GM18873 (cell line): ENCODE measurements around the gene SLC23A2.

Source experiments
- ATAC-seq: cut with Tn5 transposase; IDR thresholded peaks from one replicate; pipeline ENCODE4 v1.9.1; 2021; ENCODE audit warnings: mild to moderate bottlenecking, moderate library complexity, moderate number of reproducible peaks; ENCODE audit not compliant: unreplicated experiment, low FRiP score

Gene SLC23A2

GRCh38 chr20:4910951-4911350 lies 90.4 kb downstream of the SLC23A2 start:
- ATAC-seq, result no peak

DNA sequence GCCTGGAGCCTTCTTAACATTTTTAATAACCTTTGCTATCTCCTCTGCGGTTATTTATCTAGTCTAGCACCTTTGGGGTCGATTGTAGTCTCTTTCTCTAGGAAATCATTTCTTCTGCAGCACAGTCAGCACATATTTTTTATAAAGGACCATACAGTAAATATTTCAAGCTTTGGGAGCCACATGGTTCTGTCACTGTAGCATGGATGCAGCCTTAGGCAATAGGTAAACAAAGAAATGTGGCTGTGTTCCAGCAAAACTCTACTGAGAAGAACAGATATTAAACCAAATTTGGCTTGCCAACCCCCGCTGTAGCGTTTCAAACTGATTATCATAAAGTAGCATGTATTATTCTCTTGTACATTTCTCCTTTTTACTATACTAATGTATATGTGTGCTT lies 95.7 kb downstream of the SLC23A2 start:
- ATAC-seq, result no peak

GRCh38 chr20:4905195-4905594 lies 96.1 kb downstream of the SLC23A2 start:
- no peak for ATAC-seq

- no peak for ATAC-seq
These were observed 97.0 kb downstream of the SLC23A2 start for GRCh38 chr20:4904127-4904860.

- ATAC-seq, result no peak
These were observed 98.5 kb downstream of the SLC23A2 start for GRCh38 chr20:4902788-4903187.

- ATAC-seq, result no peak
These were observed 100.1 kb downstream of the SLC23A2 start for GRCh38 chr20:4901031-4901818.

DNA sequence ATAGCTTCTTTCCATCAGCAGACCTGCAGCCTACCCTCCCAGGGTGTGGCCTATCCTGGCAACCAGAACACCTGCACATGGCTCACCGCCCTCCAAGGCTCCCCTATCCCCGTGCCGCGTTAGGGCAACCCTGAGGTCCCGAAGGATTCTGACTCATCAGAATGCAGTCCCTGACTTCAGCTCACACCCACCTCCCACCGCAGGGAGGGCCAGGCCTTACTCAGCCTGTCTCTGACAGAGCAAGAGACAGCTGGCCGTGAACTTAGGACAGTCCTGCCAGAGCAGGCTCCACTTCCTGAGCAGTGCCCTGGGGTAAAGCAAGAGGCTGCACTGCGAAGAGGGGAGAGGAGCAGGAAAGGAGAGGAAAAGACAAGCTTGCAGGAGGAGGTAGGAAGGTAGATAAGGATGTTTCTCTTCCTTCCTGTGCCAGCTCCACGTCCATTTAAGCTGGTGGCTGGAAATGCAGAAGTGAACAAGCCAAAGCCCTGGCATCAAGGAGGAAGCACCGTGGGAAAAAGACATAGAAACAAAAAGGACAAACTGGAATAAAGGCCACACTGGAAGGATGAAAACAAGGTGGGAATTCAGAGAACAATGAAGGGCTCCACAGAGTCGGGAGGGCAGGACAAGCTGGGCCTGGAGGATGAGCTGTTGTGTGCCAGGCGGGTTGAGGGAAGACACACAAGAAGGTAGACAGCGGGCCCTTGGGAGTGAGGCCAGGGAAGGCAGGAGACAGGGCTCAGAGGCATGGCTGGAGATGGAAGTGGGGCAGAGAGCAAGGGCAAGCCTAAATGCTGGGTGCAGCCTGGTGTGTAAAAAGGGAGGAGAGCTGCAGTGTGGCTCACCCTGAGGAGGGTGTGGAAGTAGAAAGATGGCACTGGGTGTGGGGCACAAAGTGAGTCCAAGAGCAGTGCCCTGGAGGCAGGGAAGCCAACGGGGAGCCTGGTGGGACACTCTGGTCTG lies 102.7 kb downstream of the SLC23A2 start:
- ATAC-seq, result no peak

DNA sequence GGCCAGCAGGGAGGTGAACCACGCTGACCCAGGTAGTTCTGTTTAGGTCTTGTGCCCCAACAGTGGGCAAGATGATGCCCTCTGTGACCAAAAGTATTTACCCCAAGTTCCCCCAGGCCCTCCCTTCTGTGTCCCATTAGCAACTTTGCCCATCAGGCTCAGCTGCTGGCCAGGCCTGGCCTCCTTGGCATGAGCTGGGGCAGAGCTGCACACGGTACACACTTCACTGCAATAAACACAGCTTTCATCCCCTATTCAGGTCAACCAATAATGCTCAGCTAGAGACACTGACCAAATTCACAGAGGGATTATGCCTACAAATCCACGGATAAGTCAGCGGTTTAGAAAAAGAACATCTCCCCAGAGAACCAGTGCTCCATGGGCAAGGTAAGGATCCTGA lies 103.7 kb downstream of the SLC23A2 start:
- ATAC-seq, result no peak

DNA sequence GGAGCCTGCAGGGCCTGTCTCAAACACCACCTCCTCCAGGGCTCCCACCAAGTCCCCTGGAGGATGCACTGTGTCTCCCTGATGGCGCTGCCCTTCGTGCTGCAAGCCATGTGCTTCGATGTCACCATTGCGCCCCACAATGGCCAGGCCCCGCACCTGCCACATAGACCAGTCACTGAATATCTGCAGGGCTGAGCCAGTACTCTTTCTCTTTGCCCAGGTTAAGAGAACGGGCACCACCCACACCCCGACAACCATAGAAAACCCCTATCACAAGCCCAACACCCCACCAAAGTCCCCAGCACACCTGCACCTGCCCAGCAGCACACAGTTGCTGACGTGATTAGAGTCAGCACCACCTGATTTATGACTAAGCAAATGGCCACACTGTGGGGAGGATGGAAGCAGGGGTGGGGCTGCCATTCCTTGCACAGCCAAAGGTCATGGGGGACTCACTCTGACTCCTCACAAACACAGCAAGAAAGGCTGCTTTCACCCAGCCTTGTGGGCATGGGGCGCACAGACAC lies 104.3 kb downstream of the SLC23A2 start:
- ATAC-seq, result no peak

- ATAC-seq, result no peak
These were observed 105.1 kb downstream of the SLC23A2 start for GRCh38 chr20:4896119-4896702.

DNA sequence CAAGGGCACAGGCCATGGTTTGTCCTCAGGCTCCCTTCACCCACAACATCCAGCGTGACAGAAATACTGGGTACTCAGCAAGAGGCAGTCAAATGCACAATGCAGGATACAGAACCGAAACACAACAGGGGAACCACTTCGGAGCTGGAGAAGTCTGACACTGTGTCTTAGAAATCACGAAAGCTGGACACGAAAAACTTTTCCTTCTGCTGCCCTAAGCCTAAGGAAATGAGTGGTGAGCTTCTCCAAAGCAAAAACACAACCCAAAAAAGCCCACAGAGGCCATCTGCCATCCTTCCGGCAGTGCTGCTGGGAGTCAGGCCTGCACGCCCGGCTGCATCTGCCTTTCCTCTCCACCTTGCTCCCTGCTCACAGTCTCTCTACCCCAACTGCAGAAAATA lies 106.3 kb downstream of the SLC23A2 start:
- no peak for ATAC-seq

DNA sequence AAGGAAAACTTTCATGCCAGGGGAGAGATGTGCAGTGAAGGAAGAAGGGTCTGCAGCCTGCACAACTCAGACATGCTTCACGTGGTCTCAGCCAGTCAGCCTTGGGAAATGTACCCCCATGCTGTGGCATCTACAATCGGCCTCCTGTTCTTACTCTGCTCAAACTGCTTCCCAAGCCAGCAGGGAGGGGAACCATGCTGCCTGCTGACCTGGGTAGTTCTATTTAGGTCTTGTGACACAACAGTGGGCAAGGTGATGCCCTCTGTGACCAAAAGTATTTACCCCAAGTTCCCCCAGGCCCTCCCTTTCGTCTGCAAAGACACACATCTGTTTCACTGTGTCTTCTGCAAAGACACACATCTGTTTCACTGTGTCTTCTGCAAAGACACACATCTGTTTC lies 106.9 kb downstream of the SLC23A2 start:
- ATAC-seq, result no peak

DNA sequence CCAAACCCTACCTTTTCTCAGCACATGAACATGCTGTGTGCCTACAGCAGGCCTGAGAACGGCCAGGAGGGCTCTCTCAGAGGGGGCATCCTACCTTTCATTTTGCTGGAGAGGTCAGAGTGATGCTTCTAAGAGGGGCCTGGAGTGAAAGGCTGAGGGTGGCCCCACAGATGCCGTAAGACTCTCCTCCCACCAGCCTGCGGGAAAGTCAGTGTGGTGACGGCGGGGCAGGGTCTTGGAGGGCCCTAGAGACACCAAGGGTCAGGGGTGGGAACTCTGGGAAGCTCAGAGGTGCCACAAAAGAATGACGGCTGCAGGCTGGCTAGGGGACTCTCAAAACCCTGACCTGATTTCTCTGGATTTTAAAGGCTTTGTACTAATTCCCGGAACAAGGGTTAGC lies 107.6 kb downstream of the SLC23A2 start:
- no peak for ATAC-seq

- no peak for ATAC-seq
These were observed 109.3 kb downstream of the SLC23A2 start for GRCh38 chr20:4891997-4892396.

- no peak for ATAC-seq
These were observed 110.0 kb downstream of the SLC23A2 start for GRCh38 chr20:4891190-4891763.

DNA sequence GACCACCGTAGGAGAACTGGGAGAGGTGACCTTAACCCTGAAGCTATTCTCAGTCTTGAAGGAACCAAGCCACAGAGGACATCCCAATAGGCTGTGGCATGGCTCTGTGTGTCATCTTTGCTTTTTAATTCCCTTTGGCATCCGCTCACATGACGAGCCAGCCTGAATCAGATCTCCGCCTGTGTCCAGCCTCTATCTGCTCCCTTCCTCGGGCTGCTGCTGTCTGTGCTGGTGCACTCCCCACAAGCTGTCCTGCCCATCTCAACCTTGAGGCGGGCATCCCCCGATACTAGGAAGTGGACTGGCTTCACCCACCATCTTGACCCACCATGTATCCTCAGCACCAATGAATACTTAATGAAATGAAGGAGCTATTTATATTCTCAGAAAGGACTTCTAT lies 111.9 kb downstream of the SLC23A2 start:
- ATAC-seq, result no peak

DNA sequence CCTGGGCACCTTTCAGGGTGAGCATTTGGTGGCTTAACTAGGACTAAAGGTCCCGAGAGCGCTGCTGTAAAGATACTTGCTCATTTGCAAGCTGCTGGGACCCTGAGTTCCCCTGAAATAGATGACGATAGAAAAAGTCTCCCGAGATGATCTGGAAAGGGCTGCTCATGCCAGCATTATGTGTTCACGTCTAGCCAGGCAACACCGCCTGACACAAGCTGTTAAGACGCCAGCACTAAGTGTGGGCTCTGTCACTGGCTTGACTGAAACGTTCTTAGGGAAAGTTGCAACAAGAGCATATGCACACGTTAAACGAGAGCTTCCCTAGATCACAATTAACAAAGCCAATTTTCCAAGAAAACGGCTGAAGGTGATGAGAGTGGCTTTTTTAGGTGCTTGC lies 113.7 kb downstream of the SLC23A2 start:
- no peak for ATAC-seq

DNA sequence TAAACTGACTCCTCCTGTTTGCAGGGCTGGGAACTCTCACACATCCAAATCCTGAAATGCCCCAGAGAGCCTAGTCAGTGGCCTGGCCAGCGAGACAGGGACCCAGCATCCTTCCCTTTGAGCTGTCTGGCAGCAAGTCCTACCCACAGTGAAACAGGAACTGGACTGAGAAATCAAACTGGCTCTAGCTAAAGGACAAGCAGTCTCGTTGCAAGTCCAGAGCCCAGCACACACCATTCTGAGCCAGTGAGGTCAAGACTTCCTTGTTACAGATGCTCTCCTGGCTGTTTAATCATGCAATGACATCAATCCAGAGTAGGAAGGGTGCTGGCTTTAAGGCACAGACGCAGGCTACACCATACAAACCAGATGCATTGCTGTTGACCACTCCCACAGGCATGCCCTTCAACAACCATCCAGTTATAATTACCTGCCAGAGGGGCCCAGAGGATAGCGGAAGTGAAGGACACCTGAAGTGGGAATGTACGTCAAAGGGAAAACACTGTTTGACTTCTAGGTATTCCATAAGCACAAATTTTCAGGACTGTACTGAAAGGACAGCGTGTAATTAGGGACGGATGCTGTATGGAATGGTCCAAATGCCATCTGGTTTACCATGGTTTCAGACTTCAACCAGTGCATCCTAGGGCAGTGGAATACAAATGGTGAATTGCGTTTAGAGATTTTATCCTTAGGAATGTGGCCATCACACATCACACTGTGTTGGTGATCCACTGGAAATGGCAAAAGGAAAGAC lies 114.4 kb downstream of the SLC23A2 start:
- no peak for ATAC-seq

DNA sequence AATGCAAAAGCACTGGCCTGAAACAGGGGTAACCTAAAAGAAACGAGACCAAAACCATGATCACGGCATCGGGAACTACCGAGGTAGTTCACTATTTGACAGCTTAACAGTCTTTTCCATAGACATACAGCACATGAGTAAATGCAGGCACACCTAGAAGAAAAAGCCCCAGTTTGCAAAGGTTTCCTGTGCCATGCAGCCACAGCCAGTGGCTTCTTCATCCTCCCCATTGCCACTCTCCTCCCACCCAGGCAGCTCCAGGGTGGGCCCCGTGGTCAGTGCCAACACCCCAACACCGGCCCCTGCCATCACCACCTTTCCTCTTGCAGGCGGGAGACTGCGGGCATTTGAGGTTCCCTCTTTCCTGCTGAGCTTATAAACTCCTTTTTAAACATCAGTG lies 115.4 kb downstream of the SLC23A2 start:
- ATAC-seq, result no peak
